Fibroblast of villous mesenchyme (primary cell): ENCODE measurements around the gene RERE. TPM values are rescaled to one million over a fixed set of nuclear protein-coding genes. Genes with fewer than 3 reads are reported as not detected.

Experiments used
- DNase-seq: peaks from one replicate; pipeline ENCODE4 v3.0.0-alpha.2; 2010; ENCODE audit warnings: low read depth
- H3K4me3 ChIP-seq: 2 replicates; pipeline ENCODE4 v1.5.1; 2011; ENCODE audit warnings: low read depth, mild to moderate bottlenecking, low read length
- CTCF ChIP-seq: IDR thresholded peaks from 2 replicates; pipeline ENCODE4 v1.5.1; 2012; ENCODE audit warnings: low read depth, mild to moderate bottlenecking, low read length; ENCODE audit not compliant: insufficient read depth
- total RNA-seq: library from RNA; depleted of rRNA; stranded (reverse); fragments of >200 nt; gene quantifications from 2 replicates; pipeline ENCODE4 v1.2.3, GENCODE V29; 2012

Gene RERE
- total RNA-seq, 1 donor, result 51.4 TPM

GRCh38 chr1:8398677-8399076, 418.8 kb downstream of the RERE start:
- TF ChIP-seq CTCF, result peak; percentile 22
- DNase-seq, result no peak
- H3K4me3 ChIP-seq, result no peak overlapping the region

DNA sequence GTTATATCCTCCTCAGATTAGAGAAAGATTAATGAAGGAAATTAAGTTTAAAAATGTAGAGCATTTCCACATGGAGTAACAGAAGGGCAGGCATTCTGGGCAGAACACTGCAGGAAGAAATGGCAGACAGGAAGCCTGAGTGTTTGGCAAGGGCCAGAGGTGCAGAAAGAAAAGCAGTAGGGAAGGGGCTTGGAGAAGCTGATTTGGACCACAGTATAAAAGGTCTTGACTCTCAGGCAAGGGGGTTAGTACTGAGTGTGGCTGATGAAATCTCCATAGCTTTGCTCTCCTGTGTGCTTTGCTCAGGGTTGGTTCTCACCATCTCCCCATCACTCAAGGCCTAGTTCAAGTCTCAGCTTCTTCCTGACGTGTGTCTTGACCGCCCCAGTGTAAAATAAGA, 419.4 kb downstream of the RERE start:
- no peak for DNase-seq
- no peak overlapping the region for H3K4me3 ChIP-seq
- no peak for TF ChIP-seq CTCF

GRCh38 chr1:8397511-8397910, 419.9 kb downstream of the RERE start:
- TF ChIP-seq CTCF, result no peak
- peak overlapping the region; percentile 20 for H3K4me3 ChIP-seq
- DNase-seq, result peak; percentile 74

DNA sequence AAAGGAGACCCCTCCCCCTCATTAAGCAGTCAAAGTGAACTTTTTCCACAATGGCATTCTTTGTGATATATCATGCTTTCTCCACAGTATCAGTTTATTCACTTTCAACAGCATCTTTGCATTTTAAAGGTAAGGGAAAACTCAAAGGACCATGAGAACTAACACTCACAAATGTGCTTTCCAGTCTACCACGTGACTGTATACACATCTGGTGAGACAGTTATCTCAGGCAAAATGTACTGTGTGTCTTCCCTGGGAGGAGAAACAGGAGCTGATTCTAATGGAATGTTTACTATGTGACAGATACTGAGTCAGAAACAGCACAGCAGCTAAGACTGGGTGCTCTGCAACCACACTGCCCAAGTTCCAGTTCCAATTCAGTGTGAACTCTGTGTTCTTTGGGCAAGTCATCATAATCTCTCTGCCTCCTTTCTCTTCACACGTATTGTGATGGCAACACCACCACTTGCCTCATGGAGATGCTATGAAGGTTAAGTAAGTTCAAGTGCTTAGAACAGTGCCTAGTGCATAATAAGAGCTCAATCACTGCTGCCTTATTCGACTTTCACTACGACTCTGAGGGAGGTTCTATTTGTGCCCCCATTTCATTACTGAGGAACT, 420.5 kb downstream of the RERE start:
- no peak for TF ChIP-seq CTCF
- peak overlapping the region; percentile 20 for H3K4me3 ChIP-seq
- DNase-seq, result peak; percentile 99

- no peak overlapping the region for H3K4me3 ChIP-seq
- TF ChIP-seq CTCF, result no peak
- peak; percentile 80 for DNase-seq
Observed at GRCh38 chr1:8396083-8396785, 421.2 kb downstream of the RERE start.

DNA sequence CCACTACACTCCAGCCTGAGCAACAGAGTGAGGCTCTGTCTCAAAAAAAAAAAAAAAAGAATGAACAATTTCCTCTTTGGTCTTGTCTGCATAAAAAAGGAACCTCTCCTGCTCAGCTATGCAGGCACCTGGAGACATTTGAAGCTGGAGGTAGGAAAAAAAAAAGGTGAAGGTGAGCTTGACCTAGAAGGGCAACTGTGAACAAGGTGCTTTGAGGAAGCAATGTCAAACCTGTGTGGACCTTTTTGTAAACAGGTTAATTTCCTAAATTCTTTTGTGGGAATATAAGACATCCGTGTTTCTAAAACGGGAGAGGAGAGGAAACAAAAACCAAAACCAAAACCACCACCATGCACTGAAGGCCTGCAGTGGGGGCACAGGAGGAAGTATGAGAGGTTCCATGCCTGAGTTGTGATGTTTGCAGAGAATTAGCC, 422.0 kb downstream of the RERE start:
- TF ChIP-seq CTCF, result no peak
- no peak for DNase-seq
- H3K4me3 ChIP-seq, result no peak overlapping the region
